SK-N-MC (cell line): ENCODE results near the gene BBIP1.

Source experiments
- EZH2 ChIP-seq: fragments of 200-600 bp; sonication (generic); IDR thresholded peaks from one replicate; pipeline ENCODE4 v1.6.1; 2017; ENCODE audit warnings: antibody characterized with exemption
- FOXP2 ChIP-seq: optimal IDR thresholded peaks from 2 replicates; pipeline ENCODE3; 2011; ENCODE audit warnings: mild to moderate bottlenecking, moderate library complexity; ENCODE audit not compliant: insufficient read depth; ENCODE audit errors: extremely low read length, control extremely low read depth
- POLR2AphosphoS5 ChIP-seq: IDR thresholded peaks from 2 replicates; pipeline ENCODE4 v1.6.1; 2012; ENCODE audit warnings: mild to moderate bottlenecking, low read depth, low read length, borderline replicate concordance

DNA sequence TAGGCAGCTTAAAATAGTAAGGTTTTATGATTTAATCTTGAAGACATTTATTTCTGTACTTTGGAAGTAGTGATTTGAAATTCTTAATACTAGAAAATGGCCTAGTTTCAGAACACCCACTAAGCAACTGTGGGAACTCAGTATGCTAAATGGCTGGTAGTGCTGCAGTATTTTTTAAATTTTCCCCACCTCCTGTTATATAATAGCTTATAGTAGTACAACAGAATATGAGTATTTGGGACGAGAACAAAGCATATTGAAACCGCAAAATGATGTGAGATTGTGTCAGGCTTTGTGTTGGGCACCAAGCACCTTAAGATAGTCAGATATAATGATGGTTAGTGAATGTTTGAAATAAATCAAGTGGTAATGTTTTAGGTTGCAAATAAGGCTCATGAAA, 8.5 kb upstream of the BBIP1 start:
- TF ChIP-seq EZH2 (no peak), POLR2AphosphoS5 (no peak), FOXP2 (no peak)
